G401.6 (cell line): ENCODE results near the gene JMJD6.

Experiments
- FAIRE-seq: peaks from 2 replicates; lab custom pipeline; 2012; peaks lifted over from hg19 to GRCh38; lab: Jason Lieb, UNC

Gene JMJD6

DNA sequence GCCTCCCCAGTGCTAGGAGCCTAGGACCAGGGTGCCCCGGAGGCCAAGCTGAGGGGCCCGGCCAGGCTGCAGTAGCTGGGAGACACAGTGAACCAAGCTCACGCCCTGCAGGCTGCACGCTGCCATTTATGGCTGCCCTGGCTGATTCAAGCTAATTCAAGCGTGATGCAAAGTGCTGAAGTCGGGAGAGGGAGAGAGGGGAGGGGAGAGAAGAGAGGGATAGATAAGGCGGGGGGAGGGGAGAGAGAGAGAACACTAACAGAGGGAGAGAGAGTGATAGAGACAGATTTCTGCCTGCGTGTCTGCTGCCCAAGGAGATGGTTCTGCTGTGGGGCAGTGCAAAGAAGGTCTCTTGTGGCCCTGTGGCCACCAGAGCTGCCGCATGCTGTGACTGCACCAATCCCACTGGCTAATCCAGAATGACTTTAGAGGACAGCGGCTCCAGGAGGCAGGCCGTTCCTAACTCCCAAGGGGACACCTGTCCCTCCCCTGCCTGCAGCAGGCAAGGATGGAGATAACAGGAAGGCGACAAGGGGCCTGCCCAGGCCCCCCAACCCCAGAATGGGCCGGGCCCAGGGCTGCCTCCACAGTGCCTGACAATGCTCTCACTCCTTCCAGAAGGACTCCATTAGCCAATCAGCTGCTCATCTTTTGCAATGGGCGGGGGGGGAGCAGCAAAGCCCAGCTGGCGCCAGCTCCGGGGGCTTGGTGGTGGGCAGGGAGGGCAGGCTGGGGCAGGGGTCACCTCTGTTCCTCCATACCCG is 28.5 kb downstream of the JMJD6 start:
- FAIRE-seq: no peak

DNA sequence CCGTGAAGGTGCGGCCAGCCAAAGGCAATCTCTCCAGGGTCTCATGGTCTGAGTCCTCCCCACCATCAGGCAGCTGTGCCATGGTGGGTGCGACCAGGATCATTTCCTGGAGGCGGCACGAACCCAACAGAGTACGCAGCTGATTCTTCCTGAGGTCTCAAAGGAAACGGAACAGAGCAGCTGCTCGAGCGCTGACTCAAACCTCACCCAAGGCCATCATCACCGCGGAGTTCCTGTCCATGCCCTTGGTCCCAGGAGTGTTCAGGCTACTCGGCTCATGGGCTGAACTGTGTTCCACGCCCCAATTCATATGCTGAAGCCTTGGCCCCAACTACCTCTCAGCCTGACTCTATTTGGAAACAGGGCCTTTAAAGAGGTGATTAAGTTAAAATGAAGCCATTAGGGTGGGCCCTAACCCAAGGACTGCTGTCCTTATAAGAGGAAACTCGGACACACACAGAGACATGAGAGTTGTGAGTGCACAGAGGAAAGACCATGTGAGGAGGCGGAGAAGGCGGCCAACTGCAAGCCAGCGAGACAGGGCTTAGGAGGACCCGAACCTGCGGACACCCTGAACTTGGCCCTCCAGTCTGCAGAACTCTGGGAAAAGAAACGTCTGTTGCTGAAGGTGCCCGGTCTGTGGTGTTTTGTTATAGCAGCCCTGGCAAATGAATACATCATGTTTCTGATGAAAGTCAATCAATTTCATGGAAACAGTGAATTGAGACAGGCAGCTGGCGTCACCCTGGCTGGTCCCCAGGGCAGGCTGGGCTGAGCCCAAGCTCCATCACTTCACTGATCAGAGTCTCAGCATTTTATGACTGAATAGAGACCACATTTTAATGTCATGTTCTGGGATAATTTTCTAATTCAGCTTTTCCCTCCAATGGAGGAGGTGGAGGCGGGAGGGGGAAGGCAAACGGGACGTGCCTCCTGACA is 29.4 kb downstream of the JMJD6 start:
- no peak for FAIRE-seq

DNA sequence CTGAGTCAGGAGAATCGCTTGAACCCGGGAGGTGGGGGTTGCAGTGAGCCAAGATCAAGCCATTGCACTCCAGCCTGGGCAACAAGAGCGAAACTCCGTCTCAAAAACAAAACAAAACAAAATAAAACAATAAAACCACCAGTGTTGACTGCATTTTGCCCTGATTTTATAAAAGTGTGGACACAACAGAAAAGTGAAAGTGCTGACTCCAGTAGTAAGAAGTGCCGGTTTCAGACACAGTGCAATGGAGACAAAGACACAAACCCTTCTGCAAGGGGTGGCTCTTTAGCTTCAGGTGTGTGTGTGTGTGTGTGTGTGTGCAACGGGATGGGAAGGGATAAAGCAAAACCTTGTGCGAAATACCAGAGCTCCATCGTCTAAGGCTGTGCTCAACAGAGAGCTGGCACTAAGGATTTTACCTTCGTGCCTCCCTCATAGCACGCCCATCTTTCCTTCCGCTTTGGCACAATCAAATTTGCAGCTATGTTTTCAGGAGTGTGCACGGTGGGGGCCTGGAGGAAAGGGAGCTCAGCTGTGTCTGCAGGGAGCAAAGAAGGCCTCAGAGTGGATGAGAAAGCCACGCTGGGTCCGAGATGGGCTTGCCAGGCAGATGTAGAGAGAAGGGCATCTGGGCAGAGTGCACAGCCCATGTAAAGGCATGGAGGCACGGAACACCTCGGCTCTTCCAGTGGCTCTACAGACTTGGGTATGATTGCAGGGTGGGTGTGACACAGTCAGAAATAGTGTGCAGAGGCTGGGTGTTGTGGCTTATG is 31.2 kb downstream of the JMJD6 start:
- no peak for FAIRE-seq

DNA sequence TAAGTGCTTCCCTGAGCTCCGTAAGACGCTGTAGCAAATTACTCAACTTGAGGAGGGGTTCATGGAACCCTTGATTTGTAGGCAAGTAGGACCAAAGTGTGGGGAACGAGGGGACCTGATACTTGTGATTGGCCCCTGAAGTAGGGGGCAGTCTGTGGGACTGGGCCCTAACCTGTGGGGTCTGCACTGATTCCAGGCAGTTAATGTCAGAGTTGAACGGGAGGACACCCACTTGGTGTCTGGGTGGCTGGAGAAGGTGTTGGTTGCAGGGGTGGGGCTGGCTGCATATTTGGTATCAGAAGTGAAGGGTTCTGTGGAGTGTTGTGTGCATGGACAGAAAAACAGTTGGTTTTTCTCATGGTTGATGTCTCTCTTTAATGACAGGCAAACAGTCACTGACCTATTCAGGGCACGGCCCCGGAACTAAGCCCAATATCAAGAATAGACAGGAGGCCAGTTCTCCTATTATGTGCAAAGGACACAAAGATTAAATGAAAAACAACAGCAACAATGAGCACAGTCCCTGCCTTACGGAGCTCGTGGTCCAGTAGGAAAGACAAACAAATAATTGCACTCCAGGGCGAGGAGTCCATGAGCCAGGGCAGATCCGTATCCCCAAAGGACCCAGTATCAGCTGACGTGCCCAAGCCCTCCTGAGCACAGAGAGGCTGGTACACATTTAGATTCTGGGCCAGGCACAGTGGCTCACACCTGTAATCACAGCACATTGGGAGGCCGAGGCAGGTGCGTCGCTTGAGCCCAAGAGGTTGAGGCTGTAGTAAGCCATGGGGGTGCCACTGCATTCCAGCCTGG is 34.8 kb downstream of the JMJD6 start:
- FAIRE-seq: no peak

DNA sequence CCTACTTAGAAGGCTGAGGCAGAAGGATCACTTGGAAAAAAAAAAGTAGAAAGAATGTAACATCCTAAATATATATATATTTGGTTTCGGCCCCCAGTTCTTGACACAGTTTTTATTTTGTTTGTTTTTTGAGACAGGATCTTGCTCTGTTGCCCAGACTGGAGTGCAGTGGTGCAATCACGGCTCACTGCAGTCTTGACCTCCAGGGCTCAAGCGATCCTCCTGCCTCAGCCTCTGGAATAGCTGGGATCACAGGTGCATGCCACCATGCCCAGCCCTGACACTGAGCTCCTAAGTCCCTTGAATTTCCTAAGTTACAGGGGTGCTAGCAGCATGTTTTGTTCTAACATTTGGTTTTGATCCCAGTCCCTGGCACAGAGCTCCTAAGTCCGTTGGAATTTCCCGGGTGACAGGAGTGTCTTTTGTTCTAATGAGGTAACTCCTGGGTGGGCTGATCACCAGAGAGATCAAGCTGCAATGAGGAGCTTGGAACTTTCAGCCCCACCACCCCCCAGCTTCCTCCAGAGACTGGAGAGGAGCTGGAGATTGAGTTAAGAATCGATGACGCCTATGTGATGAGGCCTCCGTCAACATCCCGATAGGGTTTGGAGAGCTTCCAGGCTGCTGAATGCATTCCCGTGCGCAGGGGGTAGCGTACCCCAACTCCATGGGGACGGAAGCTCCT is 35.7 kb downstream of the JMJD6 start:
- FAIRE-seq: no peak

DNA sequence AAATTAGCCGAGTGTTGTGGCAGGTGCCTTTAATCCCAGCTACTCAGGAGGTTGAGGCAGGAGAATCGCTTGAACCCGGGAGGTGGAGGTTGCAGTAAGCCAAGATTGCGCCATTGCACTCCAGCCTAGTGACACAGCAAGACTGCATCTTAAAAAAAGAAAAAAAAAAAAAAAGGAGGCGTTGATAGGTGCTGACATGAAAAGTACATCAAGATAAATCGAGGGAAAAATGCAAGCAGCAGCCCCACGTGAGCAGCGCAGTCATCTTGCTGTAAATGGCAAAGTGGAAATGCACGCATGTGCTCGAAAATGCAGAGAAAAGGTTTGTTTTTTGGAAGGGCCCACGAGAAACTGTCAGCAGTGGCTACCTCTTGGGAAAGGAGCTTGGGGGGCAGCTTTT is 36.5 kb downstream of the JMJD6 start:
- FAIRE-seq: no peak

DNA sequence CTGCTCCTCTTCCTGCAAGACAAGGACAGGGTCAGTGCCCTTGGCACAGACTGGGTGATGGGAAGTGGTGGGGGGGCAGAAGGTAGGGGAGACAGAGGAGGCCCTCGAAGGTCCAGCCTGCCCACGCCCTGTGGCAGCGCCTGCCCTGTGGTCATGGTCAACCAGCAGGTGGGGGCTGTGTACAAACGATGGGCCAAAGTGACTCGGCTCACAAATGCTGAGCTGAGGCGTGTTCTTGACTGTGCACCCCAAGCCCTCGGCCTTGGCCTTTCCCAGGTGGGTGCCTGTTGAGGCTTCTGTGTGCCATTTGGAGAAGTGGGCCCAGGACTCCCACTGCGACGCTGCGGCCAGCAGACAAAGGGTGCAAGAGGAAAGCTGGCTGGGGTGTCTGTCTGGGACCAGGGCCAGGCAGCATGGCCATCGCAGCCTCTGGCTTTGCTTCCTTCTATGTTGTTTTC is 38.2 kb downstream of the JMJD6 start:
- FAIRE-seq: no peak

DNA sequence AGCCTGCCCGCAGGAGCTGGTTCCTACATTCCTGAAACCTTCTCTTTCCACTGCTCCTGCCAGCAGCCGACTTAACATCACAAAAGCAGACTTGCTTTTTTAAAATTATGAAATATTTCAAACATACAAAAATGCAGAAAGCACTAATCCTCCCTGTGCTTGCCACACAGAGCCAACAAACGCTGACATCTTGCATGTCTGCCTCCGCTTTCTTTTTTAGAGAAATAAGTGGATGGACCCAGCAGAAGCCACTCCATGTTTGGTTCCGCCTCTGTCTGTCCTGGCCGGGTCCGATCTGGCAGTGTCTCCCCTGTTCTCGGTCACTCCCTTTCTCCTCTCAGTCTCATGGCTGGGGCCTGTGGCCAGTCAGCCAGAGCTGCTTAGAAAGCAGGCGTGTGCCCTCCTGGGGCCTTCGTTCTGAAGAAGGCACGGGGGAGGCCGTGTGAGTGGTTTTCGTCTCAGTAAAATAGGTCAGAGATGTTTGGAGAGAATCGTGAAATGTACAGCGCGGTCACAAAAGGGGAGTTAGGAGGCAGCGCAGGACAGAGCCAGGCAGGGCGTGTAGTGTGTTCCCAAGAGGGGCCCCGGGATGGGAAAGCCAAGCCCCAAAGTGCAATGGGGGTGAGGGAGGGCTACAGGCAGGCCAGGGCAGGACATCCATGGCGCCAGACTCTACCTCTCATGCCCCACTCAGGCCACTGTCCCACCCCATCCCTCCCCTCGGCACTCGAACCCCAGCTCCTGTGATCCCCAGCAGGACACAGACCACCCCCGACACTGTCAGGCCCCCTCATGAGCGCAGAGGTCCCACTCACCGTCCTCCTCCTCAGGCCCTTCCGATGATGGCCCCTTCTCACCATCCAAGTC is 38.9 kb downstream of the JMJD6 start:
- no peak for FAIRE-seq

DNA sequence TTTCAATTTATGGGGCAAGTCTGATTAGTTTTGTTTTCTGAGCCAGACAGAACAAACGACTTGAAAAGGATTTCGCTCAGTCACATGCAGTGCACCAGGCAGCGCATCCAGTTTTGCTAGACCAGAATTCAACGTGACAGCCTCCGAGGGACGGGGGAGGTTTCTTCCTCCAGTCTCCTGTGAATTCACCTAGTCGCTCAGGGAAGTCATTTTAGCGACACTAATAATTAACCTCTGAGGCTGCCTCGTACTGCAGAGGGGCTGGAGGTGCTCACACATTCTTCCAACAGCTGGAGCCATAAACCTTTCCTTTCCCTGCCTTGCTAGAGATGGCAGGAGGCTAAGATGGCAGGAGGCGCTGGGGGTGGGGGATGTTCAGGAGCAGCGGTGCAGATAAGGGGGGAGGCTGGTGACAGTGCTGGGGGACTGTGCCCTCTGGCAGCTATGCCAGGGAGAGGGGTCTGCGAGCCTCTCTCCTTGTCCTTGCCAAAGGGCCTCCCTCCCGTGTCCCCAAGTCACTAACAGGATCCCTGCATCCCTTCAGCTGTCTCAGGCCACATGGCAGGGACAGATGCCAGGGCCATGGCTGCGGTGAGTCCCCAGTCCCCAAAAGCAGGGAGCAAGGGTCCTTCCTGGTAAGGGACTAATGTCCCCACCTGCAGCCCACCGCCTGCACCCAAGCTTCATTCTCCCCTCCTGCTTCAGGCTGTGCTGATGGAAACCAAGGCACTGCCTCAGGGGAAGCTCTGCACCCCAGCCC is 39.7 kb downstream of the JMJD6 start:
- no peak for FAIRE-seq

DNA sequence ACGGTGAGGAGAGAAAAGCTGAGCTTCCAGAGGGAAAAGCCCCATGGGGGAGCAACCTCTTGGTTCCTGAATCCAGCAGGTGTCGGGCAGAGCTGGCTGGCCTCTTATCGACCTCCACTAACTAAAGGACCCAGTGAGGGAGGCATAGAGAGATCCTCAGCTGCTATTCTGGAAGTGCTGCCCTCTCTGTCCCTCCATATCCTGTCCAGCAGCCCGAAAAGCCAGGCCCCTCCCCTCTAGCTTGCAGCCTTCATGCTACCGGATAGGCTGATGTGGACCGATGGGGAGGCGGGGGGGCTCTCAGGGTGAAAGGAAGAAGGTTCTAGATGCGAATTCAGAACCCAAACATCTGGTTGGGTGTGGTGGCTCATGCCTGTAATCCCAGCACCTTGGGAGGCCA is 40.6 kb downstream of the JMJD6 start:
- FAIRE-seq: no peak

DNA sequence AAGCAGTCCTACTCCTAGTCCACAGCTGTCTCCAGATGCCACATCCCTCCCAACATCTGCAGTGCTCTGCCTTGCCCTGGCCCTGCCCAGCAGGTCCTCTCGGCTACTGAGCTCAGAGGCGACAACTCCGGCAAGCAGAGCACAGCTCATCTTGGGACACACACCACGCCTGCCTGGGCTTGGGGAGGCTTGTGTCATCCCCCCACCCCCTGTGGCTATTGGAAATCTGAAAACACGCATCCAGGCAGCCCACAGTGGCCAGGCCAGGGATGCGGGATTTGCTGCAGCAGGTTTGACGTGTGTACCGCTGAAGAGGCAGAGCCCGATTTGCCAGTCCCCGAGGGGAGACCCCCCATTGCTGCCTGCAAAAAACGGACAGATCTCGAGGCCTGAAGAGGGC is 41.0 kb downstream of the JMJD6 start:
- FAIRE-seq: no peak

DNA sequence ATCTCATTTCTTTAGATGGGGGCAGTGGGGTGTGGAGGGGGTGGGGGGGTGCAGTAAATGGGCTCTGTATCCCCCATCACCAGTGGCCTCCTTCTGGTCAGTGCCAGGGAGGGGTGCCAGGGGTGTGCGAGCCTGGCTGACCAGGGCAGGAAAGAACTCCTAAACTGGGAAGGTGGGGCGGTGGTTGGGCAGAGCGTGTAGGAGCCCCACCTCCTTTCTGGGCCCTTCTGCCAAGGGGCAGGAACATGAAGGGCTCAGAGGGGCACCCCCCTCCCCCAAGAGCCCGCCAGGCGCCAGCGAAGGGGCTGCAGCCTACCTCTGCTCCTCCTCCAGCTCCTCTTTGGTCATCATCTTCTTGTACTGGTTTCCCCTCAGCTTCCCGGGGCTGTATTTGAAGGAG is 41.6 kb downstream of the JMJD6 start:
- FAIRE-seq: no peak

DNA sequence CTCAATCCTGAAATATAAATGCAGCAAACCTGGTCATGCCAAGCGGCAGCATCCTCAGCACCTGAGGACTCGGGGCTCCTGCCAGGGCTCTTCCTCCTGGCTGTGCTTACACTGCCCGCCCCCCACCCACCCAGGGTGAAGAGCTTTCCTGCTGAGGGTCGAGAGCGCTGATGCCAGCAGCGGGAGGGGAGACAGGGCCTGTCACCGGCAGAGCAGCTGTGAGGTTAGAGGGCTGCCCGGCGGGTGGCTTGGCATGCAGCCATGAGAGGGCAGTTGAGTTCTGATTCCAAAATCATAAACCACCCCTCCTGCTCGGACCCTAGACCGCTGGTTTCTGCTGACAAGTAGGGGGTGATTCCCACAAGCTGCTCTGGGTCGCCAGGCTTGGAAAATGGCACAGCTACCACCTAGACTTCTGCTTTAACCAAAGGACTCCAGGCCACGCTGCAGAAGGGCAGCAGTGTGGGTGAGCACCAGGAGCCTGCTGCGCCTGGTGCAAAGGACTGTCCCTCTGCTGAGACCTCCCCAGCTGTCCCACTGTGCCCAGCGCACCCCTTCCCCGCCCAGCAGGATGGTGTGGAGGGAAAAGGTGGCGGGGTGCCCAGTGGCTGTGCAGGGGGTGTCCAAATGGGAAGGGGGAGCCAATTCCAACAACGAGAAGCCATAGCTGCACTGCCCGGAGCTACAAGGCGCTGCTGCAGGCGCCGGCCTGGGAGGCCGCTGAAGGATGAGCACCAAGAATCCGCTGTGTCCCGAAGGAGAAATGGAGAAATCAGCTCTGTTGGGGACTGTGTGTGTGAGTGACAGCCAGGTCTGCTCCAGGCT is 42.3 kb downstream of the JMJD6 start:
- no peak for FAIRE-seq

DNA sequence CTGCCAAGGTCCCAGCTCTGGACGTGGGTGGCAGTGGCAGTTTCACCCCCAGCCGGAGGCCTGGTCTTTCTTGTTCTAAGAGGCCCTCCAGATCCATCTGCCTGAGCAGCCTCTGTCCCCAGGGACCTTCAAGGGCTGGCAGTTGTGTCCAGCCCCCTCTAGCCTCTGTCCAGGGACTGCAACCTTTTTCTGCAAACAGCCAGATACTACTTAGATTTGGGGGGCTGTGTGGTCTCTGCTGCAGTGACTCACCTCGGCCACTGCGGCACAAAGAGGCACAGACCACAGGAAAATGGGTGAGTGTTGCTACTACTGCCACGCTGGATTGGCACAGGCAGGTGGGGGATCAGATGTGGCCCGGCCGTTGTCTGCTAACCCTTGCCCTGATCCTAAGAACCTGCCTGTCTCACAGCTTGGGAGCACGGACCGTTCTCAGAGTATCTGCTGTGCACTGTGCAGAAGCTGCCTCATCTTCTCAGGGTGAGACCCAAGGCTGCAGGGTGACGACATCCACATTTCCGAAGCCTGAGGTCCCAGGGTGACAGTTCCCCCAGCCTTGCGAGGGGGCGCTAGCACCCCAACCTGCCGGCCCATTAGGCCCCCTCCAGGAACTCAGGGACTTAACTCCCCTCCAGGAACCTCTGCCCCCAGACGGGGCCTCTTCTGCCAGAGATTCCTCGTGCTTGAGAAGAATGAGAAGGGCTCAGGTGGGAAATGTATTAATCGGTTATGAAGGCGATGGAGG is 43.2 kb downstream of the JMJD6 start:
- no peak for FAIRE-seq

DNA sequence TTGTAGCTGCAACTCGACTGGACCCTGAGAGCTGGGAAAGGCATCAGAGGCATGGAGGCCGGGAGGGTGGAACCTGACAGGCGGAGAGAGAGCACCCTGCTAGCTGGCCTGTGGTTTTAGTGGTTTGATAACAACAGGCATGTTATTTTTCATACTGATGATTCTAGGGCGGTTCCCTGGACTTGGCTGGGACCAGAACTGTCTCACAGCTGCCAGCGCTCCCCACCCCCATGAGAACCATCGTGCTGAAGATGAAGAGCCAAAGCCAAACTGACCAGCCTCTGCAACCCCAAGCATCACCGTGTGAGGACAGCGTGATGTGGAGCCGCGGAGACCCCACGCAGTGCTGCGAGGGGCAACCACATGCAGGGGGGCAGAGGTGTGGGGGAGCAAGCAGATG is 44.1 kb downstream of the JMJD6 start:
- no peak for FAIRE-seq

DNA sequence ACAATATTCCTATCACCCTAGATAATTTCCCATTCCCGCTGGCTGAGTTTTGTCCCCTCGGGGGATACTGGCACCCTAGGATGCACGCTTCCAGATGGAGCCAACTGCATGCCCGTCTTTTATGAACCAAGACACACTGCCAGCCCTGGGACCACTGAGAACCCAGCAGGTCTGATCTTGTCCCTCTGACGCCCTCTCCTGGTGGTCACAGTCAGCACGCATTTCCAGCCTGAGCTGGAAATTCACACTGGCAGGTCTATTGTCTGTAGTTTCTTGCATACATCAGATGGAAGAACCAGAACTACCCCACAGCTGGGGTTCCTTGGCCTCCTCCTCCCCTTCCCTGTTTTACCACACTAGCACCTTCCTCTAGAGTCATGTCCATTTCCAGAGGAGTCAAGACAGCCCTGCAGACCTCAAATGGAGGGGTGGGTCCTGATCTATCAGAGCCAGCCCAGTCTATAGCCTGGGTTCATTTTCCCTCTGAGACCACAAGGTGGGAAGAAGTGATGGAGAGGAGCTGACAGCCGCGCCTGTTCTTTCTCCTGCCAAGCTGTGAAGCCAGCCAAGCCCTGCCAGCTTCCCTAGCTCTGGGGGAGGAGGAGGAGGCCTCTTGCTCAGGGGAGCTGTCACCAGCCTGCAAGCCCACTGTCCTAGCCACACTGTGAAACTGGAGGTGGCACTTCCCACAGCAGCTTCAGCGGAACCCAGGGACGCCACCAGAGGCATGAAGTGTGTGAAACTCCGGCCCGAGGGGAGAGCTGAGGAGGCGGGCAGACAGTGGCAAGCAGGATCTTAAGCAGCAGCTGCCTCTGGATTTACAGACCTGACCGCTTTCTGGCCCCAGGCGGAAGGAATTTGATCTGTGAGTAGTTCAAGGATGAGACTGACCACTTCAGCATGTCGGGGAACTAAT is 44.9 kb downstream of the JMJD6 start:
- peak; percentile 69 for FAIRE-seq

DNA sequence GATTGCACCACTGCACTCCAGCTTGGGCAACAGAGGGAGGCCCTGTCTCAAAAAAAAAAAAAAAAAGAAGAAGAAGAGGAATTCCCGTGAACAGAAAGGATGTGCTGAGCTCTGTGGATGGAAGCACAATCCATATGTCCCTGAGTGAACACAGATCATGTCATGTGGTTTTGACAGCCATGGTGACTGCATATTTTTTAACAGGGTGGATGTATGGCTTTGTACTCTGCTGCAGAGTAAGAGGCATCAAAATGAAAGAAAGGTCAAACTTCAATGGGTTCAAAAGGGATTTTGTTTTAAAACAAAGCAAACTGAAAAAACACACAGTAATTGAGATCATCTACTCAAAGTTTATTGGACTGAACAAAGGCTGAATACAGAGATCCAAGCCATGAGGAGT is 47.2 kb downstream of the JMJD6 start:
- no peak for FAIRE-seq
